Activated naive CD8-positive, alpha-beta T cell treated with anti-CD3 and anti-CD28 coated beads, Interleukin-2, amount 50 U/mL, for 16 hours (primary cell): ENCODE measurements around the gene MB.
"Not testable (repeated sequence)": the region's sequence is repeated elsewhere in the genome, so short reads cannot be mapped to it uniquely, and the experiment has no call there.

ENCODE experiments used
- DNase-seq: peaks from one replicate; pipeline ENCODE4 v3.0.0-alpha.2; 2020; ENCODE audit warnings: low read depth, low spot score

MB gene

GRCh38 chr22:35617137-35617755, at the start of gene MB:
MB (minus strand) TSS chr22:35617329; CDS start chr22:35617257, 72 bp downstream.
- DNase-seq, result no peak

- DNase-seq, result not testable (repeated sequence)
Measured at GRCh38 chr22:35666699-35667098, 49.6 kb upstream of the MB start.

- no peak for DNase-seq
Measured at GRCh38 chr22:35664955-35665587, 47.9 kb upstream of the MB start.

GRCh38 chr22:35663371-35663770, 46.2 kb upstream of the MB start:
- no peak for DNase-seq

- no peak for DNase-seq
Measured at GRCh38 chr22:35662914-35663313, 45.8 kb upstream of the MB start.

GRCh38 chr22:35661464-35661863, 44.3 kb upstream of the MB start:
- DNase-seq, result no peak

GRCh38 chr22:35660291-35661127, 43.4 kb upstream of the MB start:
- no peak for DNase-seq

- no peak for DNase-seq
Measured at GRCh38 chr22:35657571-35658312, 40.6 kb upstream of the MB start.

GRCh38 chr22:35656284-35656752, 39.2 kb upstream of the MB start:
- no peak for DNase-seq

GRCh38 chr22:35653824-35654223, 36.7 kb upstream of the MB start:
- DNase-seq, result no peak

GRCh38 chr22:35651085-35651484, 34.0 kb upstream of the MB start:
- no peak for DNase-seq

- no peak for DNase-seq
Measured at GRCh38 chr22:35649636-35650250, 32.6 kb upstream of the MB start.

GRCh38 chr22:35649026-35649553, 32.0 kb upstream of the MB start:
- no peak for DNase-seq

GRCh38 chr22:35648066-35649025, 31.2 kb upstream of the MB start, which contains the start of gene APOL6:
APOL6 (plus strand) TSS chr22:35648446; CDS start chr22:35656426, 7,980 bp downstream.
- DNase-seq, result peak; percentile 41

- DNase-seq, result no peak
Measured at GRCh38 chr22:35645646-35646045, 28.5 kb upstream of the MB start.

- DNase-seq, result no peak
Measured at GRCh38 chr22:35643991-35644390, 26.9 kb upstream of the MB start.

- no peak for DNase-seq
Measured at GRCh38 chr22:35642305-35642741, 25.2 kb upstream of the MB start.

- no peak for DNase-seq
Measured at GRCh38 chr22:35641494-35642120, 24.5 kb upstream of the MB start.

- no peak for DNase-seq
Measured at GRCh38 chr22:35638410-35638809, 21.3 kb upstream of the MB start.
